Measurements from ENCODE around the gene TTL.
"Not testable (repeated sequence)": the region's sequence is repeated elsewhere in the genome, so short reads cannot be mapped to it uniquely, and the experiment has no call there.

TTL gene

DNA sequence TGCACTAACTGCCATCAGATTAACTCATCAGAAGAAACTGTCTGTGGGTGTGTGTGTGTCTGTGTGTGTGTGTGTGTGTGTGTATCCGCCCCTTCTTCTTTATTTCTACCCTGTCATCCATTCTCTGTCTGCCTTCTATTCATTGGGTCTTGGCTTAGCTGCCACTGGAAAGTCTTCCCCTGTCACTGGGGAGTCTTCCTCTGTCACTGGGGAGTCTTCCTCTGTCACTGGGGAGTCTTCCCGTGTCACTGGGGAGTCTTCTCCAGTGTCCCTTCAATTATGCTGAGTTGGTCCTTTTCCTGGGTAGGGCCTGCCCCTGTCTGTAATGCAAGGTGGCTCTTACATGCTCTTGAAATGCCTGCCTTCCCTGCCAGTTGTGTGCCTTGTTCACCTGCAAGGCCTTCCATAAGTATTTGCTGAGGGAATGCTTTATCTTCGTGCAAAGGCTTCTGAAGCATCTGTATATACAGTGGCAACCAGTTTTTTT lies 41.4 kb downstream of the TTL start:
- peak in 1 of 3 donors; percentile 7 for DNase-seq

DNA sequence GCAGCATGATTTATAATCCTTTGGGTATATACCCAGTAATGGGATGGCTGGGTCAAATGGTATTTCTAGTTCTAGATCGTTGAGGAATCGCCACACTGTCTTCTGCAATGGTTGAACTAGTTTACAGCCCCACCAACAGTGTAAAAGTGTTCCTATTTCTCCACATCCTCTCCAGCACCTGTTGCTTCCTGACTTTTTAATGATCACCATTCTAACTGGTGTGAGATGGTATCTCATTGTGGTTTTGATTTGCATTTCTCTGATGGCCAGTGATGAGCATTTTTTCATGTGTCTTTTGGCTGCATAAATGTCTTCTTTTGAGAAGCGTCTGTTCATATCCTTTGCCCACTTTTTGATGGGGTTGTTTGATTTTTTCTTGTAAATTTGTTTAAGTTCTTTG lies 42.3 kb downstream of the TTL start:
- DNase-seq = not testable (repeated sequence)

GRCh38 chr2:112528541-112528940 lies 46.6 kb downstream of the TTL start:
- DNase-seq = peak in 1 of 3 donors; percentile 11

DNA sequence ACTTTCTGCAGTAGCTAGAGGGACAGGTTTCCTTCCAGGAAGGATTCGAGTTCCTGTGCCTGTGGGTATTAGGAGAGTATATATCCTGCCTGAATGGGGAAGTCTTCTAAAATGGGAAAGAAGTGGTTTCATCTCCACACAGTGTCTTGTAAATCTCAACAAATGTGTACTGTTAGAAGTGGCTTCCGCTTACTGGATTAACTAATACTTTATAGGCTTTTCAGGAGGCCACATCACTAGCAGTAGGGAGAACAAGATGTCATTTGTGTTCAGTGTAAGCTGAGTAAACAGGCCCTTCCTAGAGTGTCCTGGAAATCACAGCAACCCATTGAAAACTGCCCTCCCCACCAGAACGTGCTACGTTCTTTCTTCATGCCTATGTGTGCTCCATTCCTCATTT lies 47.8 kb downstream of the TTL start:
- DNase-seq = peak; percentile 10 to 35 (median 25)

DNA sequence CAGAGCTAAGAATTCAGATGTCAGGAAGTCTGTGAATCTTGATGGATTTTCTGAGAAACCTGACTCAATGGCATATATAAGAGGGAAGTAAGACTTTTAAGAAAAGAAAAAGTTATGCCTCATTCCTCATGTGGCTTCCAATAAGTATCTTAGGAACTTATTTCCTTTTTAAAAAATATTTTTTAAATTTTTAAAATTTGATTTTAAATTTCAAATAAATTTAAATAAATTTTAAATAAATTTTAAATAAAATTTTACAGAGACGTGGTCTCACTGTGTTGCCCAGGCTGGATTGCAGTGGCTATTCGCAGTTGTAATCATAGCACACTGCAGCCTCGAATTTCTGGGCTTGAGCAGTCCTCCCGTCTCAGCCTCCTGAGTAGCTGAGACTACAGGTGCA lies 48.8 kb downstream of the TTL start:
- DNase-seq = no peak

DNA sequence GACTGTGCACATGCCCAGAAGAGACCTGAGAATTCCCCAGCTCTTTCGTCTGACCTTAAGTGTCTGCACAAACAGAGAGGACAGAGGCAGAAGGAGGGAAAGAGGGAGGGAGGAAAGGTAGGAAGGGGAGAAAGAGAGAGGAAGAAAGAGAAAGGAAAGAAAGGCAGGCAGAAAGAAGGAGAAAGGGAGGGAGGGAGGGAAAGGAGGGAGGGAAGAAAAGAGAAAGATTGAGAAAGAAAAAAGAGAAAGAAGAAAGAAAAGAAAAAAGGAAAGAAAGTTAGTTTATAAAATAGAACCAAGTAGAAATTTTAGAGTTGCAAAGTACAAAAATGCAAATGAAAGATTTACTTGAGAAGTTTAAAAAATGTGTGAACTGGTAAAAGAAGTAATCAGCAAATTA lies 52.9 kb downstream of the TTL start:
- DNase-seq = no peak

- DNase-seq = not testable (repeated sequence)
Observed at GRCh38 chr2:112536665-112537064, 54.7 kb downstream of the TTL start.

DNA sequence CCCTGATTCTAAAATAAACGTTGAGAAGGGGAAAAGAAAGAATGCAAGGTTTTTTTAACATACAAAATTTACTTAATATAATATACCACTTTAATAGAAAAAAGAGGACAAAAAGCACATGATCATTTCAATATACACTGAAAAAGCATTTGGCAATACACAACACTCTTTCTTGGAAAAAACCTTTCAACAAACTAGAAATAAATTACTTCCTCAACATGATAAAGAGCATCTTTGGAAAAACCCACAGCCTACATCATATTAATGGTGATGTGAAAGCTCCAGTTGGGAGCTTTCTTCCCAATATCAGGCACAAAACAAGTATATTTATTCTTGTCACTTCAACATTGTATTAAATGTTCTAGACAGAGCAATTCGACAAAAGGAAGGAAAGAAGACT lies 57.4 kb downstream of the TTL start:
- DNase-seq = peak; percentile 9 to 57 (median 38)

- DNase-seq = peak in 2 of 3 donors; percentile 9 to 33
Observed at GRCh38 chr2:112540906-112541305, 59.0 kb downstream of the TTL start.

GRCh38 chr2:112541315-112542122 lies 59.6 kb downstream of the TTL start:
- peak; percentile 72 to 85 (median 74) for DNase-seq

DNA sequence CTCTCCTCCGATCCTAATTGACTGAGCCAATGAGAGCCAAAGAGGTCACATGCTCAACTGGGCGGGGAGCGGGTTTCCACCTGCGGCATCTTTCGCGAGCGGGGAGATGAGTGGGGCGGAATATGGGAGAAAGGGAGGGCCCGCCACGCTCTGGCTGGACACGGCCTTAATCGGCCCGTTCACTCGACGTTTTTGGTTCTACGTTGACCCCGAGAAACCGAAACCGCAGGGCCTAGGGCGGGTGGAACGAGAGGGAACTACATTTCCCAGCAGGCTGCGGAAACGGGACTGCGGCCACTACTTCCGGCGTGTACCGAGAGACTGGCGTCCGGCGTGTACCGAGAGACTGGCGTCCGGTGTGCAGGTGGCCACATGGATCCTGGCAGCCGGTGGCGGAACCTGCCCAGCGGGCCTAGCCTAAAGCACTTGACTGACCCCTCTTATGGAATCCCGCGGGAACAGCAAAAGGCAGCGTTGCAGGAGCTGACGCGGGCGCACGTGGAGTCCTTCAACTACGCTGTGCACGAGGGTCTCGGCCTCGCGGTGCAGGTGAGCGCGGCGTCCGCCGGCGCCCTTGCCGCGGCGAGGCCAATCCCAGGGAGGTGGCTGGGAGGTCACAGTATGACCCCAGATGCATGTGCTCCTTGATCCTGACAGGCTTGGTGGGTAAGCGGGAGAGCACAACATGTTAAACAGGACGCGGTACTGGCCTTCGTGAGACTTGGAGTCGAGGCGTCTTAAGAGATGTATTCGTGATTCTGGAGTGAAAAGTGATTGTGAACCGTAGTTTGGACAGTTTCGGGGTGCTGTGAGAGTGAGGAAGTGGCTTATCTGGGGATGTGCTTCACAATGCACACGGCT lies 60.4 kb downstream of the TTL start, which contains the start of gene POLR1B:
TSS of gene POLR1B (plus strand) at position 343 of the 861 bp plus-strand sequence. CDS start at position 373, 30 bp downstream.
- peak; percentile 84 to 89 (median 86) for DNase-seq

GRCh38 chr2:112542984-112543661 lies 61.2 kb downstream of the TTL start:
- DNase-seq = peak; percentile 8 to 19 (median 8)

GRCh38 chr2:112547333-112547732 lies 65.4 kb downstream of the TTL start:
- DNase-seq = peak in 2 of 3 donors; percentile 20 to 28

DNA sequence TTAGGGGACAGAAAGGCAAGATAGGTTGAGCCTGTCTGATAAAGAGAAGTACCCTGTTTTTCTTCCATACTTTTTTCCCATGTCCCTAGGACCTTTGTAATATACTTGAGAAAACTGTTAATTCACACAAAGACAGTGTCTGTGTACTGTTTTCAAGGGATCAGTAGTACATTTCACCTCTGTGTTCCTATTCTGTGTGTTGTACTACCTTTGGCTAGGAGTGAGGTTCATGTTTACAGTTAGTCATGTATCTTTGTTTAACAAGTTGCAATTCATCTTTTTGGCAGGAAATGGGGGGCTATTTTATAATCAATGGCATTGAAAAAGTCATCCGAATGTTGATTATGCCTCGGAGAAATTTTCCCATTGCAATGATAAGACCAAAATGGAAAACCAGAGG lies 67.0 kb downstream of the TTL start:
- no peak for DNase-seq

DNA sequence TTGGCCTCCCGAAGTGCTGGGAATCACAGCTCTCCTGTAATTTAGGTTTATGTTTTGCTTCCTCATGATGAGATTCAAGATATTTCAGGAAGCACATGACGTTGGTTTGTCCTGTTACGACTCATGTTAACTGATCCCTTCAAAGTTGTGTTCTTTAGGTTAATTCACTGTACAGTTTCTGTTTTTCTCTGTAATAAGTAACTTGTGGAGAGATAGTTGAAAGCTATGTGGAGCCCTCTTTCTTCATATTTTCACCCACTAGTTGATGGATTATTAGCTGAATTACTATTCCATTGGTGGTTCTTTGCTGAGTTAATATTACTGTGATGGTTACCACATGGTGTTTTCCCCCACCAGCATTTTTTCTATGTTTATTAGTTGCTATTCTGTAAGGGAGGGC lies 84.1 kb downstream of the TTL start:
- DNase-seq = no peak

GRCh38 chr2:112566508-112566907 lies 84.6 kb downstream of the TTL start:
- DNase-seq = not testable (repeated sequence)

- no peak for DNase-seq
Observed at GRCh38 chr2:112572005-112572404, 90.0 kb downstream of the TTL start.

DNA sequence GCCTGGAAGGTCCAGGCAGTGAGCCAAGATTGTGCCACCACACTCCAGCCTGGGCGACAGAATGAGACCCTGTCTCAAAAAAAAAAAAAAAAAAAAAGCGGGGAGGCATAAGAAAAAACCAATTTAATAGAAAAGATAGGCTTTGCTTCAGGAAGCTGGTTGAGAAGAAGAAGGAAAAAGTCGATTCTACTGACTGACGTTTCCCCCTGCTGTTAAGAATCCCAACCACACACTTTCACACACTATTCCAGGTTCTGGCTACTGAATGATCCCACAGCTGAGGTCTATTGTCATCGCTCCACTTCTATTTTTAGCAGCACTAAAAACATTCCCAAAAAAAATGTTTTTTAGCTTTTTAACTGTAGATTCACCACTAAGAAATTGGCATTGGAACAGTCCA lies 95.8 kb downstream of the TTL start:
- DNase-seq = no peak

- DNase-seq = peak; percentile 47 to 77 (median 51)
Observed at GRCh38 chr2:112579241-112579640, 97.3 kb downstream of the TTL start.

- DNase-seq = no peak
Observed at GRCh38 chr2:112580084-112580483, 98.1 kb downstream of the TTL start.

GRCh38 chr2:112582314-112582746 lies 100.4 kb downstream of the TTL start:
- peak; percentile 72 to 85 (median 84) for DNase-seq

DNA sequence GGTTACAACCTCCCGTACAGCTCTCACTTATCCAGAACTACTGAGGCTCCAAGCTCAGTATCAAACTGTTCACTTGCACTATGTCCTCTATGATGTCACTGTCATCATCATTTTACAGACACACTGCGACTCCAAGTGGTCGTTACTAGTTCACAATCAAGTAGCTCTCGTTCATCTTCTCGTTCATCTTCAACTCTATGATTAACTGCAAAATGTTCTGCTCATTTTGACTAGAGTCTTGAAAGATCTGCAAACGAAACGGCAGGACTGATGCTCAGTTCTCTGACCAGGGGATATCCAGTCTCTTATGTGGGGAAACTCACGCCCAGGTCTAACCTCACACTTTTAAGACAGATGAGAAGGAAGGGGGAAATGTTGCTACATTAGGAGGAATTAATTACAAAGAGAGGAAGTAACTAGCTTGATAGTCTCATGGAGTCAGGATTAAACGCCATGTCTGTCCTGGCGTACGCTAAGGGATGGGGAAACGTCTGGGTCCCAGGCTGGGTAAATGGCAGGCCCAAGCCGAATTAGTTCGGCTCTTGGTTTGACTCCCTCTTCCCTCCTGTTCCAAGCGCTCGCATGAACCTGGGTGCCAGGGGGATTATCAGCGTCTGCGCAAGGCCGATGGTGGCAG lies 101.7 kb downstream of the TTL start:
- peak in 1 of 3 donors; percentile 28 for DNase-seq
